ENCODE data around the gene KLHL5.

Gene KLHL5

DNA sequence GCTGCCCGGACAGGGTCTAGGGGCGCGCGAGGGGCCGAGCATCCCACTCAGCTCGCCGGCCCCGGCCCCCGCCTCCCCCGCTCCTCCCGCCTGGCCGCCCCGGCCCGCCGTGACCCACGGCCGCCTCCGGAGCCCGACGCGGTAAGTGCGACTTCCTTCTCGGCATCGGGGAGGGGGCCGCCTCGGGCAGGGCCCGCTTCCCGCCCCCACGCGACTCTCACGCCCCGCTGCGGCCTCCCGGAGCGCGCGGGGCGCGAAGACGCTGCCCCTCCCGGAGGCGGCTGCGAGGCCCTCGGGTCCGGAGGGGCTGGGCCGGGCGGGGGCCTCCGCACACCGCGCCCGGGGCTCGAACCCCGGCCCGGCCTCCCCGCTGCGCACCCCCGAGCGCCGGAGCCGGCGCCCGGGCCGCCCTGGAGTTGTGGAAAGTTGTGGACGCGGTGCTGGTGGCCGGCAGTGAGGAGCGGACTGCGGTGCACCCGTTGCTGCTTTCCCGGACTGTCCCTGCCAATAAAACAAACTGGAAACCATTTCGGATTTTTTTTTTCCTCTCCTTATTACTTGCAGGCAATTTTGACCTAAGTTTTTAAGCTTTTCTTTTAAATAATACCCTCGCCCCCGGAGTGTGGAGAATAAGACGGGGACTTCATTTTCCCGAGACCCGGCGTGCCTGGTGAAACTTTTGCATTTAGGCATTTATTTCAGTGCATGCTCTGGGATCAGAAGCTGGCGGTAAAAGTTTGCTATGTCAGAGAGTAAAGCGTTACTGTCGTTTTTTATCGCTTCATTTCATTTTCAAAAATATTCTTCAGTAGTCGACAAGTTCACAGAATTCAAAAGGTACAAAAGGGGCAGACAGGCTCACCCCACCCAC, 16.8 kb upstream of the KLHL5 start:
- peak; percentile 54 for DNase-seq

DNA sequence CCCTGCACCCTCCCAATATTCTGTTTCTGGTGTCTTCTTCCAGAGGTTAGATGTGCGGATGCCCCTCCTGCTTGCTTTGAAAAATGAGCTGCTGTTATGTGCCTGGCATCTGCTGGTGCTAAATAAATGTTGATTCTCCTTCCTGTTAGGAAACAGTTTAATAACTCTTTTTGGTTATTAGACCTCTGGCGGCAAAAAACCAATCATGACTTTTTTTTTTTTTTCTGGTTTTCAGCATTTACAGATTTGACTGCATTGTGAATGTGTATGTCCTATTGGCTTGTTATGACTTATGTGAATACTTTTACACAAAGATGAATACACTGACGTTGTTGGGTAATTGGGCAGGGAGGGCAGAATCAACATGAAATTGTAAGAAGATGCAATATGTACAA, 16.2 kb upstream of the KLHL5 start:
- DNase-seq, result peak; percentile 53

DNA sequence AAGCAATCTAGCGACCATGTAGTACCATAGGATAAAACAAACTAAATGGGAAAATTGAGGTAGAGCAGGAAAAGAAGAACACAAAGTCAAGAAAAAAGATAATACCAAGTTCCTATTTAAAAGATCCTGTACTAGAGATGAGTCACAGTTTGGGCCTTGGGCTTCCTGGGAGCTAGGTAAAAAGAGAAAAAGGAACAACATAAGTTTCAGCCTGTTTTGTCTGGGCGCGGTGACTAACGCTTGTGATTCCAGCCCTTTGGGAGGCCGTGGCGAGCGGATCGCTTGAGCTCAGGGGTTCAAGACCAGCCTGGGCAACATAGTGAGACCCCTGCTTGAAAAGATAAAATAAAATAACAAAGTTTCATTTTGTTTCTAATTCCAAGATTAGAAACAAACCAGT, 15.8 kb upstream of the KLHL5 start:
- DNase-seq, result no peak

- no peak for DNase-seq
These were observed 14.4 kb upstream of the KLHL5 start for GRCh38 chr4:39047681-39048080.

DNA sequence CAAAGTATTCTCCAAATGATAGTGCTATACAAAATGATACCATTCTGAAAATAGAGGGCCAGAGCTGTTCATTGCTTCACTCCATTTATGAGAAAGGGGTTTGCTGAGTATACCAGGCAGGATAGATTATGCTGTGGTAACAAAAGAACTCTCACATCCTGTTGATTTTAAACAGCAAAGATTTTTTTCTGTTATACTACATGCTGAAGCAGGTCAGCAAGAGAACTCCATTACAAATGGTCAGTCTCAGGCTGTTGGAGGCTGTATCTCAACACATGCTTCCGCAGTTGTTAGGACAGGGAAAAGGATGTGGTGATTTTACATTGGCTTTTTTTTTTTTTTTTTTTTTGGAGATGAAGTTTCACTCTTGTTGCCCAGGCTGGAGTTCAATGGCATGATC, 13.7 kb upstream of the KLHL5 start:
- DNase-seq, result no peak

- no peak for DNase-seq
These were observed 11.4 kb upstream of the KLHL5 start for GRCh38 chr4:39050590-39050989.

DNA sequence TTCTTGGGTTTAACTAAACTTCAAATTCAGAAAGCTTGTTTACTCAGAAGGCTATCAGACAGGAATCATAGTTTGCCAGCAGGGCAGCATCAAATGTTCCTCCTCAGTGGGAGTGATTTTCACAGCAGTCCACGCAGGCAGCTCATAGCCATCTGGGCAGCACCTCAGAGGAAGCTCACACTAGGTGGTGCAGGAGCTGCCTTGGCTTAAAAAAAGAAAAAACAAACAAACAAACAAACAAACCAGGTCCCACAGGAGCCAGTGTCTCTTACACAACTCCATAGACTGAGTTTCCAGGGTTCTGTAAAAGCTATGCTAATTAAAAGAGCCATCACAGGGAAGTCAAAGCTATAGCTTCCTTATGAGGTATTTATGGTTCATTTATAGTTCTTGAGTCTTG, 10.5 kb upstream of the KLHL5 start:
- DNase-seq, result no peak

DNA sequence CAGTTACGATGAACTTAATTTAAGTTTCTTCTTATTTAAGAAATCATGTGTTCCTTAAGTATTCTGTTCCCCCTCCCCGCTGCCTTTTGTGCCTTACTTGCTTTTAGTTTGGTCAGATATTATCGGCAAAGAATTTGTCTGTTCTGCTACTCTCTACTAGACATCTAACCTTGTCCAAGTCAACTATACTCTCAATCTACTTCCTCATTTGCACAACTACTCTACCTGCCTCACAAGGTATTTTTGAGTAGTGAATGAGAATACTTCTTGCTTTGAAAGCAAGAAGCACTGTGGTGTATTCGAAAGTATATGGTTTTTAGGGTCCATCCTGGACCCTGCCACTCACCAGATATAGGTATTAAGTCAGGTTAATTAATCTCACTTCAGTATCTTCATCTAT, 8.0 kb upstream of the KLHL5 start:
- DNase-seq, result no peak

DNA sequence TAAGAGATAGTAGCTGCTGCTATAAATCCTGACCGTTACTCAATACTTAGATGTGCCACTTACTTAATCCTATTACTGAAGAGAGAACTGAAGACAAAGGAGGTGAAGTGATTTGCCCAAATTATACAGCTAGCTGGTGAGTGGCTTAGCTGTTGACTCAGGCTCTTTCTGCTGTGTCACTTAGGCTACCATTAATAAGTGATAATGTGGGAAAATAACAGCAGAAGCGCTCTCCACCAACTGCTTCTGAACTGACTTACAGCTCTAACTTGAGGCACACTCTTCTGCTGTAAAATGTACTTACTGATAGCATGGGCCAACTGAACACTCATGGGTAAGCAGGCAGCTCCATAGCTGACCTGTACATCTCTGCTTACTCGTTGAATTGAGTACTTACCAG, 7.5 kb upstream of the KLHL5 start:
- no peak for DNase-seq

DNA sequence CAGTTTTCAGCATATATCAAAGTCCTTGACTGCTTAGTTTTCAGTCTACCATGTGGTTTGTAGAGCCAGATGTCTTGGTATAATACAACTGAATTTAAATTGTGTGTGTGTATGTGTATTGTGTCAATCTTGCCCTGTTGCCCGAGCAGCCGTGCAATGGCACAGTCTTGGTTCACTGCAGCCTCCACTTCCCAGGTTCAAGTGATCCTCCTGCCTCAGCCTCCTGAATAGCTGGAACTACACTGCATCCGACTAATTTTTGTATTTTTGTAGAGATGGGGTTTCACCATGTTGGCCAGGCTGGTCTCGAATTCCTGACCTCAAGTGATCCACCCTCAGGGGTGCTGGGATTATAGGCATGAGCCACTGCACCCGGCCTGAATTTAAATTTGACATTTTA, 6.0 kb upstream of the KLHL5 start:
- DNase-seq, result no peak

- DNase-seq, result no peak
These were observed 575 bp upstream of the KLHL5 start for GRCh38 chr4:39061457-39061856.

DNA sequence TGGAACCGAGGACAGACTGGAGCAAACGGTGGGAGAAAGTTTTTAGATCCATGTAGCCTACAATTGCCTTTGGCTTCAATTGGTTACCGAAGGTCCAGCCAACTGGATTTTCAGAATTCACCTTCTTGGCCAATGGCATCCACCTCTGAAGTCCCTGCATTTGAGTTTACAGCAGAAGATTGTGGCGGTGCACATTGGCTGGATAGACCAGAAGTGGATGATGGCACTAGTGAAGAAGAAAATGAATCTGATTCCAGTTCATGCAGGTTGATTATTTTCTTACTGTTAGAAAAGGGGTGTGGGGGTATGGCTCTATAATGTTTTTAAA, 702 bp downstream of the KLHL5 start:
- no peak for DNase-seq

- no peak for DNase-seq
These were observed 1.4 kb downstream of the KLHL5 start for GRCh38 chr4:39063430-39063829.

DNA sequence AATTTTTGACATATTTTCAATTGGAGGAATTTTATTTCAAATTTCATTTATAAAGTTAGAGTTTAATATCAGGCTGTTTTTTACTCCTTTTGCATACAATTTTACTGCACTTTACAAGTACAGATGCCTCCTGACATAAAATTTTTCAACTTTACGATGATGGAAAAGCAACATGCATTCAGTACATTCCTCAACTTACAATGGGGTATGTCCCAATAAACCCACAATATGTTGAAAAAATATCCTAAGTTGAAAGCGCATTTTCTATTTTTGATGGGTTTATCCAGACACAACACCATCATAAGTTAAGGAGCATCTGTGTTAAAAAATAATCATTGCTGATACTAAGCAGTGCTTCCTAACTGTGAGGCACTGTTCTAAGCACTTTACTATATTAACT, 4.3 kb downstream of the KLHL5 start:
- DNase-seq, result no peak

GRCh38 chr4:39067031-39067430, 5.0 kb downstream of the KLHL5 start:
- DNase-seq, result no peak

DNA sequence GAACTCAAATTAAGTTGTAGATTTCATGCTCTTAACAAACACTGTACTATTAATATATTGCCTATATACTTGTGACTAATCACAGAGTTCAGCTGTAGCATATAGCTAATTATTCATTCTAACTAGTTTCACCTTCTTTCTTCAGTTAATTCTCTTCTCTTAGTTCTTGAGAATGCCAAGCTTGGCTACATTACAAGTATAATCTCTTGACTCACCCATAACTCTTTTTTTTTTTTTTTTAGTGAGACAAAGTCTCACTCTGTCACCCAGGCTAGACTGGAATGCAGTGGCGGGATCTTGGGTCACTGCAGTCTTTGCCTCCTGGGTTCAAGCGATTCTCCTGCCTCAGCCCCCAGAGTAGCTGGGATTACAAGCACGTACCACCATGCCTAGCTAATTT, 5.4 kb downstream of the KLHL5 start:
- DNase-seq, result no peak

DNA sequence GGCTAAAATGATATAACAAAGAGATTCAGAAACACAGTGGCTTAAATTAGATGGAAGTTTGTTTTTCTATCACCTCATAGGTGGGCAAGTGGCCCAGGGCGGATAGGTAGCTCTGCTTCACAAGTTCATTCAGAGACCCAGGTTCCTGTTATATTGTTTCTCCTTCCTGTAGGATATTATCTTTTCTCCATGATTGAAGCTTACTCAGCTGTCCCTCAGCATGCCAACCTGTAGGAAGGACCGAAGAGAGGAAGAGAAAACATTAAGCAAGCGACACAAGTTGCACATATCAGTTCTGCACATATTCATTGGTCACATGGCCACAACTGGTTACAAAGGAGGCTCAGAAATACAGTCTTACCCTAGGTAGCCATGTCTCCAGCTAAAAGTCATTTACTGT, 6.9 kb downstream of the KLHL5 start:
- no peak for DNase-seq

DNA sequence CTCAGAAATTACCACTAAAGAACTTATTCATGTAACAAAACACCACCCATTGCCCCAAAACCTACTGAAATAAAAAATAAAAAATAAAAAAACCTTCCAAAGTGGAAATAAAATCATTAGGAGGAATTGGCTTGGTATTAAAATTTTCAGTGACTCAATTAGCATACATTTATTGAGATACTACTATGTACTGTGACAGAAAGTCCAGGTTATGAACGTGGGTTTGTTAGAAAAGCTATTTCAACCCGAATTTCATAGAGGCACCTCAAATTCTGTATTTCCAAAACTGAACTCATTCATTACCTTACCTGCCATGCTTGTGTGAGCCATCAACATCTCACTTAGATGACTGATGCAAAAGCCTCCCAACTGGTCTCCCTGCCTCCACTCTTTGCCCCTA, 16.8 kb downstream of the KLHL5 start:
- DNase-seq, result no peak

DNA sequence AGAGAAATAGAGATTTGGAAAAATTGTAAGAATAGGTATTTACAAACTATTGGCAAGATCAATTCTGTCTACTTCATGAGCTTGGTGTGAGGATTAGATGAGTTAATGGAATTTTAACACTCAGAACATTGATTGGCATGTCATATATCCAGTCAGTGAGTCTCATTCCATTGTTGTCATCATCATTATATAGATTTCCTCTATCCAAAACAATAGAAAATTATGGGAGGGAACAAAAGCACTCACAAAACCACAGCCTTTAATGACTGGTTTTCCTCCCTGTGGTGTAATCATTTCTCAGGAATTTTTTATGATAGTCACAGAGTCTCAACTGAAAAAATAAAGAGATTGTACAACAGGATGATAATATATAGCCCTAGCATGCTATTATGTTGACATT, 21.1 kb downstream of the KLHL5 start:
- DNase-seq, result no peak

DNA sequence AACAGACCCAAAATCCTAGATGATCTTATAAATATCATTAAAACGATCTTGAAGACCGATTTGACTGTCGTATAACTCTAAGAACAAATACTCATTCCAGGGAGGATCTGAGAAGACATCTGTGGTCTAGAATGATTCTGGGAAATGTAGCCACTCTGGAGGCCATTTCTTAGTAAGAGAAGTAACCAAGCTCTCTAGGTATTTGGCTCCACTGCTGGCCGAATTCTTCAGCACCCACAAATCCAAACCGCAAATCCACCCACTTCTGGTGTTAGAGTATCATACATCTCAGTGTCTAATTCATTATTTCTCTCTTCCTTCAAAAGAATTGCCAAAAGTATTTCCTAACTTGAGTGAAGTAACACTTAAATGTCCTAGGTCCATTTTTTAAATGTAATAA, 23.9 kb downstream of the KLHL5 start:
- DNase-seq, result no peak

GRCh38 chr4:39096847-39097246, 34.8 kb downstream of the KLHL5 start:
- DNase-seq, result no peak

GRCh38 chr4:39097290-39097689, 35.3 kb downstream of the KLHL5 start:
- DNase-seq, result no peak

- no peak for DNase-seq
These were observed 40.3 kb downstream of the KLHL5 start for GRCh38 chr4:39102297-39102696.

DNA sequence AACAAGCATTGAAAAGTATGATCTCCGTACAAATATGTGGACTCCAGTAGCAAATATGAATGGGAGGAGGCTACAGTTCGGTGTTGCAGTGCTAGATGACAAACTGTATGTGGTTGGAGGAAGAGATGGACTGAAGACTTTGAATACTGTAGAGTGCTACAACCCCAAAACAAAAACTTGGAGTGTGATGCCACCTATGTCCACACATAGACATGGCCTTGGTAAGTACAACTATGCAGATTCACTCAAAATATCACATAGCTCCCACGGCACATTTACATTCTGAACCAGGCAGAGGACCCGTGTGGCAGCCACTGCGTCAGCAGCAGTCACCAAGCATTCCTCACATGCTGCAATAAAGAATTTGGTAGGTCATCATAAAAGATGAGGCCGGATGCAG, 41.3 kb downstream of the KLHL5 start:
- DNase-seq, result no peak

GRCh38 chr4:39104255-39104654, 42.2 kb downstream of the KLHL5 start:
- DNase-seq, result no peak

DNA sequence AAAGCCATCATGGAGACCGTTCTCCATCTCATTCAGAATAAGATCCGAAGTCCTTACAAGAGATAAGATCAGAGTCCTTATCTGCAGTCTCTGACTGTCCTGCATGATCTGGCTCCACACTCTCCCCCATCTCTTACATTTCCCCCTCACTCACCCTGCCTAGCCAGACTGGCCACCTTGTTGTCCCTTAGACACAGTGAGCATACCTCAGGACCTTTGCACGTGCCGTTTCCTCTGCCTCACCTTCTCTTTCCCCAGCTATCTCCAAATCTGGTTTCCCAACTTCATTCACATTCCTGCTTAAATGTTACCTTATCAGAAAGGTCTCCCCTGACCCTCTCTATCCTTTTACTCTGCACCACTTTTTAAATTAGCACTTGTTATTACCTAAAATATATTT, 44.0 kb downstream of the KLHL5 start:
- no peak for DNase-seq
